GM12878 (cell line): ENCODE measurements around the gene SLC24A3. TPM values are rescaled to one million over a fixed set of nuclear protein-coding genes. Genes with fewer than 3 reads are reported as not detected.

Experiments
- ATAC-seq: fragments of 200-7000 bp; cut with Tn5 transposase; 3 replicates; pipeline ENCODE4 v1.9.1; 2020; ENCODE audit warnings: mild to moderate bottlenecking, moderate library complexity
- BruUV-seq: library from RNA; stranded (reverse); fragments of 400-500 nt; replicated peaks from 2 replicates; lab custom pipeline; 2021; lab: Mats Ljungman, UMichigan
- CTCF ChIA-PET: fragments of 300-600 bp; sonication (Branson Sonifier 250); formaldehyde crosslinking; extraction: SDS; loops from one replicate; lab custom pipeline; 2021; ENCODE audit warnings: inconsistent platforms; lab: Yijun Ruan, JAX
- POLR2A ChIA-PET: fragments of 350-600 bp; formaldehyde crosslinking; extraction: SDS; loops from one replicate; lab custom pipeline; 2021; ENCODE audit warnings: inconsistent platforms; lab: Charles Lee
- RAD21 ChIA-PET: fragments of 300-600 bp; sonication (Branson Sonifier 250); formaldehyde crosslinking; loops from one replicate; lab custom pipeline; 2023; ENCODE audit warnings: antibody characterized with exemption; ENCODE audit not compliant: unreplicated experiment; lab: Charles Lee
- SMC1A ChIA-PET: fragments of 300-600 bp; sonication (Branson Sonifier 250); formaldehyde crosslinking; loops from one replicate; lab custom pipeline; 2023; ENCODE audit not compliant: unreplicated experiment, uncharacterized antibody; lab: Charles Lee
- DNase-seq: peaks from one replicate; pipeline ENCODE4 v3.0.0-alpha.2; 2011; ENCODE audit warnings: low read depth, low spot score
- FAIRE-seq: peaks from 3 replicates; lab custom pipeline; 2011; peaks lifted over from hg19 to GRCh38; lab: Jason Lieb, UNC
- H2AFZ ChIP-seq: 2 replicates; pipeline ENCODE4 v1.6.0; 2011; ENCODE audit warnings: low read depth, low read length, control low read depth; ENCODE audit not compliant: control insufficient read depth
- H3K27ac ChIP-seq: 2 replicates; pipeline ENCODE4 v1.5.1; 2011; ENCODE audit warnings: control low read depth; ENCODE audit not compliant: control insufficient read depth, insufficient read depth
- H3K27me3 ChIP-seq, 2 experiments: replicated peaks in 1 of 2; 2 replicates each; pipeline versions ENCODE4 v1.6.0 to v1.6.1; 2011; ENCODE audit warnings: low read length in 1 of 2; ENCODE audit not compliant: control insufficient read depth in 2 of 2, insufficient read depth in 2 of 2
- H3K36me3 ChIP-seq, 2 experiments: 2 replicates each; pipeline ENCODE4 v1.5.1; 2011; ENCODE audit warnings: low read length in 1 of 2; ENCODE audit not compliant: control insufficient read depth in 2 of 2, insufficient read depth in 2 of 2
- H3K4me1 ChIP-seq: 2 replicates; pipeline ENCODE4 v1.6.1; 2011; ENCODE audit warnings: mild to moderate bottlenecking, low read length, moderate library complexity, mixed read lengths; ENCODE audit not compliant: control insufficient read depth, insufficient read depth
- H3K4me2 ChIP-seq: 2 replicates; pipeline ENCODE4 v1.6.0; 2011; ENCODE audit warnings: control low read depth; ENCODE audit not compliant: control insufficient read depth, insufficient read depth
- H3K4me3 ChIP-seq: fragments of 200-600 bp; sonication (generic); 2 replicates; pipeline ENCODE4 v1.5.1; 2016
- H3K79me2 ChIP-seq: 2 replicates; pipeline ENCODE4 v1.6.0; 2011; ENCODE audit warnings: low read length; ENCODE audit not compliant: control insufficient read depth, insufficient read depth
- H3K9ac ChIP-seq: 2 replicates; pipeline ENCODE4 v1.8.0; 2011; ENCODE audit warnings: low read length, control low read depth, mixed read lengths; ENCODE audit not compliant: control insufficient read depth, insufficient read depth
- H3K9me3 ChIP-seq: replicated peaks from 3 replicates; pipeline ENCODE4 v1.5.1; 2011; ENCODE audit warnings: mild to moderate bottlenecking, low read length; ENCODE audit not compliant: control insufficient read depth, insufficient read depth
- H4K20me1 ChIP-seq: 2 replicates; pipeline ENCODE4 v1.6.0; 2011; ENCODE audit not compliant: control insufficient read depth, insufficient read depth
- CBFB ChIP-seq: IDR thresholded peaks from 2 replicates; pipeline ENCODE4 v1.6.1; 2016; ENCODE audit warnings: antibody characterized with exemption, low read depth
- CUX1 ChIP-seq: IDR thresholded peaks from 2 replicates; pipeline ENCODE4 v1.6.1; 2012; ENCODE audit warnings: improper control_type of control experiment, low read depth, low read length; ENCODE audit not compliant: insufficient replicate concordance
- MXI1 ChIP-seq: fragments of 150-350 bp; IDR thresholded peaks from 2 replicates; pipeline ENCODE4 v1.6.1; 2011; ENCODE audit warnings: low read depth, mild to moderate bottlenecking, inconsistent platforms, low read length, improper control_type of control experiment
- MYB ChIP-seq: fragments of 150-350 bp; IDR thresholded peaks from 2 replicates; pipeline ENCODE4 v1.6.1; 2014; ENCODE audit warnings: mild to moderate bottlenecking, low read depth, low read length, borderline replicate concordance
- WGBS: methylation state at CpG from one replicate; pipeline ENCODE4 v1.1.6; 2016; ENCODE audit warnings: low lambda C conversion rate; ENCODE audit not compliant: insufficient replicate concordance, insufficient coverage; ENCODE audit errors: missing lambda C conversion rate; 5-methylcytosine and 5-hydroxymethylcytosine counted together
- in situ Hi-C: fragments of 300-500 bp; cut with MboI; formaldehyde crosslinking; loops from 9 replicates; pipeline ENCODE4 v1.14.3; 2018; ENCODE audit warnings: mixed read lengths
- intact Hi-C: fragments of 100-400 bp; cut with micrococcal nuclease; formaldehyde crosslinking; loops from one replicate; pipeline ENCODE4 v1.14.2; 2022; ENCODE audit not compliant: unreplicated experiment
- polyA plus RNA-seq, 11 experiments: library from polyadenylated mRNA; depleted of rRNA in 4 of 11; unstranded in 6 of 11; stranded (reverse) in 5 of 11; fragments of >200 nt; fragmentation: Nextera tagmentation in 4 of 11; fragmentation: Illumina TruSeq in 1 of 11; extraction: Ambion mirVana in 4 of 11; extraction: Trizol in 1 of 11; gene quantifications; 1 replicate in 1 of 11; 2 replicates in 10 of 11; pipeline versions ENCODE4 v1.2.1 to v1.2.3, GENCODE V29; 2011 to 2016; ENCODE audit warnings: inconsistent platforms in 2 of 11, missing spikeins in 2 of 11, low read depth in 1 of 11
- total RNA-seq, 4 experiments: library from RNA; depleted of rRNA in 3 of 4; stranded (reverse); fragments of >200 nt in 3 of 4; fragmentation: Illumina TruSeq in 1 of 4; extraction: Trizol in 1 of 4; gene quantifications; 2 replicates each; pipeline versions ENCODE4 v1.2.1 to v1.2.3, GENCODE V29; 2013 to 2021
- TF ChIP-seq, protein P1 (sequence below): fragments of 450-650 bp; IDR thresholded peaks from 2 replicates; pipeline ENCODE4 v1.6.1; 2017; ENCODE audit warnings: borderline replicate concordance
- TF ChIP-seq, protein P2 (sequence below): IDR thresholded peaks from 2 replicates; pipeline ENCODE4 v1.6.1; 2012; ENCODE audit warnings: mild to moderate bottlenecking, low read depth, low read length
- TF ChIP-seq, protein P3 (sequence below): fragments of 450-650 bp; IDR thresholded peaks from 2 replicates; pipeline ENCODE4 v1.6.1; 2017; ENCODE audit warnings: mild to moderate bottlenecking, moderate library complexity

SLC24A3 gene
- total and polyA plus RNA-seq, 10 of the 15 experiments (the other 5 are each of a cell fraction or from before 2014, with no cell fraction given), result 0.04 TPM; not detected in 9

GRCh38 chr20:19512886-19513677 is 300.6 kb downstream of the SLC24A3 start:
- Histone ChIP-seq H3K9ac (no peak overlapping the region), H2AFZ (no peak overlapping the region), H3K4me3 (no peak overlapping the region), H3K79me2 (no peaks in the 10 kb centered on the region), H4K20me1 (no peaks in the 10 kb centered on the region), H3K27me3 (no peaks in the 10 kb centered on the region), H3K4me2 (no peak overlapping the region), H3K9me3 (no peaks in the 10 kb centered on the region), H3K36me3 (no peaks in the 10 kb centered on the region), H3K4me1 (no peaks in the 10 kb centered on the region), H3K27ac (no peak overlapping the region)
- ChIA-PET CTCF (interaction anchor here (0.7 kb wide), 1 partner anchor 769 kb away, joined by 3 read pairs; no protein-coding TSS in a partner anchor), SMC1A (interaction anchor here (0.6 kb wide), 1 partner anchor 62 kb away, joined by 3 read pairs; no protein-coding TSS in a partner anchor), RAD21 (no interaction called here), POLR2A (no interaction called here)
- no peak for FAIRE-seq
- no peak for DNase-seq
- no peak for ATAC-seq
- no TSS peak for BruUV-seq
- intact Hi-C loops, result no loop called here
- 0% methylated on average over 3 of the region's 3 CpGs for WGBS
- in situ Hi-C loops, result no loop called here
- TF ChIP-seq, protein P1, sequence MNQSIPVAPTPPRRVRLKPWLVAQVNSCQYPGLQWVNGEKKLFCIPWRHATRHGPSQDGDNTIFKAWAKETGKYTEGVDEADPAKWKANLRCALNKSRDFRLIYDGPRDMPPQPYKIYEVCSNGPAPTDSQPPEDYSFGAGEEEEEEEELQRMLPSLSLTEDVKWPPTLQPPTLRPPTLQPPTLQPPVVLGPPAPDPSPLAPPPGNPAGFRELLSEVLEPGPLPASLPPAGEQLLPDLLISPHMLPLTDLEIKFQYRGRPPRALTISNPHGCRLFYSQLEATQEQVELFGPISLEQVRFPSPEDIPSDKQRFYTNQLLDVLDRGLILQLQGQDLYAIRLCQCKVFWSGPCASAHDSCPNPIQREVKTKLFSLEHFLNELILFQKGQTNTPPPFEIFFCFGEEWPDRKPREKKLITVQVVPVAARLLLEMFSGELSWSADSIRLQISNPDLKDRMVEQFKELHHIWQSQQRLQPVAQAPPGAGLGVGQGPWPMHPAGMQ, result no peak
- TF ChIP-seq CUX1, result no peak
- TF ChIP-seq MYB, result no peak
- TF ChIP-seq, protein P2, sequence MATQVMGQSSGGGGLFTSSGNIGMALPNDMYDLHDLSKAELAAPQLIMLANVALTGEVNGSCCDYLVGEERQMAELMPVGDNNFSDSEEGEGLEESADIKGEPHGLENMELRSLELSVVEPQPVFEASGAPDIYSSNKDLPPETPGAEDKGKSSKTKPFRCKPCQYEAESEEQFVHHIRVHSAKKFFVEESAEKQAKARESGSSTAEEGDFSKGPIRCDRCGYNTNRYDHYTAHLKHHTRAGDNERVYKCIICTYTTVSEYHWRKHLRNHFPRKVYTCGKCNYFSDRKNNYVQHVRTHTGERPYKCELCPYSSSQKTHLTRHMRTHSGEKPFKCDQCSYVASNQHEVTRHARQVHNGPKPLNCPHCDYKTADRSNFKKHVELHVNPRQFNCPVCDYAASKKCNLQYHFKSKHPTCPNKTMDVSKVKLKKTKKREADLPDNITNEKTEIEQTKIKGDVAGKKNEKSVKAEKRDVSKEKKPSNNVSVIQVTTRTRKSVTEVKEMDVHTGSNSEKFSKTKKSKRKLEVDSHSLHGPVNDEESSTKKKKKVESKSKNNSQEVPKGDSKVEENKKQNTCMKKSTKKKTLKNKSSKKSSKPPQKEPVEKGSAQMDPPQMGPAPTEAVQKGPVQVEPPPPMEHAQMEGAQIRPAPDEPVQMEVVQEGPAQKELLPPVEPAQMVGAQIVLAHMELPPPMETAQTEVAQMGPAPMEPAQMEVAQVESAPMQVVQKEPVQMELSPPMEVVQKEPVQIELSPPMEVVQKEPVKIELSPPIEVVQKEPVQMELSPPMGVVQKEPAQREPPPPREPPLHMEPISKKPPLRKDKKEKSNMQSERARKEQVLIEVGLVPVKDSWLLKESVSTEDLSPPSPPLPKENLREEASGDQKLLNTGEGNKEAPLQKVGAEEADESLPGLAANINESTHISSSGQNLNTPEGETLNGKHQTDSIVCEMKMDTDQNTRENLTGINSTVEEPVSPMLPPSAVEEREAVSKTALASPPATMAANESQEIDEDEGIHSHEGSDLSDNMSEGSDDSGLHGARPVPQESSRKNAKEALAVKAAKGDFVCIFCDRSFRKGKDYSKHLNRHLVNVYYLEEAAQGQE, result no peak
- no peak for TF ChIP-seq MXI1
- TF ChIP-seq CBFB, result no peak
- TF ChIP-seq, protein P3, sequence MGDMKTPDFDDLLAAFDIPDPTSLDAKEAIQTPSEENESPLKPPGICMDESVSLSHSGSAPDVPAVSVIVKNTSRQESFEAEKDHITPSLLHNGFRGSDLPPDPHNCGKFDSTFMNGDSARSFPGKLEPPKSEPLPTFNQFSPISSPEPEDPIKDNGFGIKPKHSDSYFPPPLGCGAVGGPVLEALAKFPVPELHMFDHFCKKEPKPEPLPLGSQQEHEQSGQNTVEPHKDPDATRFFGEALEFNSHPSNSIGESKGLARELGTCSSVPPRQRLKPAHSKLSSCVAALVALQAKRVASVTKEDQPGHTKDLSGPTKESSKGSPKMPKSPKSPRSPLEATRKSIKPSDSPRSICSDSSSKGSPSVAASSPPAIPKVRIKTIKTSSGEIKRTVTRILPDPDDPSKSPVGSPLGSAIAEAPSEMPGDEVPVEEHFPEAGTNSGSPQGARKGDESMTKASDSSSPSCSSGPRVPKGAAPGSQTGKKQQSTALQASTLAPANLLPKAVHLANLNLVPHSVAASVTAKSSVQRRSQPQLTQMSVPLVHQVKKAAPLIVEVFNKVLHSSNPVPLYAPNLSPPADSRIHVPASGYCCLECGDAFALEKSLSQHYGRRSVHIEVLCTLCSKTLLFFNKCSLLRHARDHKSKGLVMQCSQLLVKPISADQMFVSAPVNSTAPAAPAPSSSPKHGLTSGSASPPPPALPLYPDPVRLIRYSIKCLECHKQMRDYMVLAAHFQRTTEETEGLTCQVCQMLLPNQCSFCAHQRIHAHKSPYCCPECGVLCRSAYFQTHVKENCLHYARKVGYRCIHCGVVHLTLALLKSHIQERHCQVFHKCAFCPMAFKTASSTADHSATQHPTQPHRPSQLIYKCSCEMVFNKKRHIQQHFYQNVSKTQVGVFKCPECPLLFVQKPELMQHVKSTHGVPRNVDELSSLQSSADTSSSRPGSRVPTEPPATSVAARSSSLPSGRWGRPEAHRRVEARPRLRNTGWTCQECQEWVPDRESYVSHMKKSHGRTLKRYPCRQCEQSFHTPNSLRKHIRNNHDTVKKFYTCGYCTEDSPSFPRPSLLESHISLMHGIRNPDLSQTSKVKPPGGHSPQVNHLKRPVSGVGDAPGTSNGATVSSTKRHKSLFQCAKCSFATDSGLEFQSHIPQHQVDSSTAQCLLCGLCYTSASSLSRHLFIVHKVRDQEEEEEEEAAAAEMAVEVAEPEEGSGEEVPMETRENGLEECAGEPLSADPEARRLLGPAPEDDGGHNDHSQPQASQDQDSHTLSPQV, result no peak
